GM20431 (cell line): Measurements from ENCODE around the gene FGF11.

Source experiments
- in situ Hi-C: fragments of 300-500 bp; cut with MseI, MboI; formaldehyde crosslinking; loops from one replicate; pipeline ENCODE4 v1.15.0; 2020; ENCODE audit warnings: low sequenced_read_pairs; ENCODE audit not compliant: unreplicated experiment

The FGF11 gene

DNA sequence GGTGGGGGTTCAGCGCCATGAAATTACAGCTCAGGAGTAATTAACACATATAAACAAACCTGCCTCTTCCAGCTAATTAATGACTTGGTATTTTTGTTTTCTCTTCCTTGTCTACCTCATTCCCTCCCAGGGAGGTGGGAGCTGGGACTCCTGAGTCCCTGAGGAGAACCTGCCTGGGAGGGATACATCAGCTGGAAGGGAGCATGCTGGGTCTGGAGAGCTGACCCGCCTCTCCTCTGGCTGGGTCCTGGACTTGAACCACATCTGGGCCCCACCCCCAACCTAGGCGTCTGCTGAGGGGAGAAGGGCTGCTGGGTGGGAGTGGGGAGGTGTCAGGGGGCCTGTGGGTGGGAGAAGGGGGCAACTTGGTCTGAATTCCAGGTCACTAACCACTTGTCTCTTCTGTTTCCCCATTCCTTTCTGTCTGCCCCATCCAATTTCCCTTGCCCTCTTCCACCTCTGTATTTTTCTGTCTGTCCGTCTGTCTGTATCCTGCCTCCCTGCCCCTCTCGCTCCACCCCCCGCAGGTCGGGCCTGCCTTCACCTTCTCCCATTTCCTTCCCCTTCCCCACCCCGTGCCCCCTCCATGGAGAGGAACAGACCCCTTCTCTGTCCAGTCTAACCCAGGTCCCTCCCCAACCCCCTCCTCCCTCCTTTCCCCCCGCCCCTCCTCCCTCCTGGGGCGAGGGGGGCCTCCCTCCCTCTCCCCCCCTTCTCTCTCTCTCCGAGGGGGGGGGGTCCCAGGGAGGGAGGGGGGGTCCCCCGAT is 31.6 kb upstream of the FGF11 start, which contains the start of gene NLGN2:
Gene NLGN2 (plus strand): TSS at position 361 of the 767 bp plus-strand sequence. CDS start 411 bp downstream, outside the sequence.
- in situ Hi-C loops = no loop called here

DNA sequence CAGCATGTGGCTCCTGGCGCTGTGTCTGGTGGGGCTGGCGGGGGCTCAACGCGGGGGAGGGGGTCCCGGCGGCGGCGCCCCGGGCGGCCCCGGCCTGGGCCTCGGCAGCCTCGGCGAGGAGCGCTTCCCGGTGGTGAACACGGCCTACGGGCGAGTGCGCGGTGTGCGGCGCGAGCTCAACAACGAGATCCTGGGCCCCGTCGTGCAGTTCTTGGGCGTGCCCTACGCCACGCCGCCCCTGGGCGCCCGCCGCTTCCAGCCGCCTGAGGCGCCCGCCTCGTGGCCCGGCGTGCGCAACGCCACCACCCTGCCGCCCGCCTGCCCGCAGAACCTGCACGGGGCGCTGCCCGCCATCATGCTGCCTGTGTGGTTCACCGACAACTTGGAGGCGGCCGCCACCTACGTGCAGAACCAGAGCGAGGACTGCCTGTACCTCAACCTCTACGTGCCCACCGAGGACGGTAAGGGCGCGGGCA is 31.0 kb upstream of the FGF11 start:
- in situ Hi-C loops = no loop called here

DNA sequence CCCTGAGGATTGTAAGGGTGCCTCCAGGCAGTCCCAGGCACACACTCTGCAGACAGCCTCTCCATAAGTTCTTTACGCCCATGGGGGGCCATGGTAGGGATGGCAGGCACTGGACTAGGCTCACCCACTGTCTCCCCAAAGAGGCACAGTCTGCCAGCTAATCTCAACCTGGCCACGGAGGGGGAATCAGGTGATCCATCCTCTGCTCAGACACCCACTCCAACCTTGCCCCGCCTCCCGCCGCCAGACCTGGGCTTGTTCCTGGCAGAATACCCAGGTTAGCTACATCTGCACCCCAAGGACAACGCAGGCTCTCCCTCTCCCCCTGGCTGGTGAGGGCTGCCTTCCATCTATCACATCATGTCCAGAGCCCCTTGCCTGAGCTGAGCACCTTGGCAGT is 30.4 kb upstream of the FGF11 start:
- in situ Hi-C loops = no loop called here

DNA sequence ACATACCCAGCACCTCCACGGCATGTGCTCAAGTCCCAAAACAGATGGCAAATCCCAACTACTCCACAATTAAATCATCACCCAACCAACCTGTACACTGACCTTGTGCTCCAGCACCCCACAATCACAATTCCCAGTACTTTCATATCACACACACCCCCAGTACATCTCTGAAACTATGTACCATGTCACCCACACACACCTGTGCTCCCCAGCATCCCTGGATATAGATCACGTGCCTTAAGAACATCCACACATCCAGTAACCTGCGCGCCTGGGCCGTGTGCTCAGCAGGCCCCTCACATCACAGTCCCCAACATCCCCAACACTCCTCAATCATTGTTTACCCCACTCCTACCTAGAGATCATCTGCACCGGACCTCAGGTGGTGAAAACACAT is 29.6 kb upstream of the FGF11 start:
- in situ Hi-C loops = no loop called here

DNA sequence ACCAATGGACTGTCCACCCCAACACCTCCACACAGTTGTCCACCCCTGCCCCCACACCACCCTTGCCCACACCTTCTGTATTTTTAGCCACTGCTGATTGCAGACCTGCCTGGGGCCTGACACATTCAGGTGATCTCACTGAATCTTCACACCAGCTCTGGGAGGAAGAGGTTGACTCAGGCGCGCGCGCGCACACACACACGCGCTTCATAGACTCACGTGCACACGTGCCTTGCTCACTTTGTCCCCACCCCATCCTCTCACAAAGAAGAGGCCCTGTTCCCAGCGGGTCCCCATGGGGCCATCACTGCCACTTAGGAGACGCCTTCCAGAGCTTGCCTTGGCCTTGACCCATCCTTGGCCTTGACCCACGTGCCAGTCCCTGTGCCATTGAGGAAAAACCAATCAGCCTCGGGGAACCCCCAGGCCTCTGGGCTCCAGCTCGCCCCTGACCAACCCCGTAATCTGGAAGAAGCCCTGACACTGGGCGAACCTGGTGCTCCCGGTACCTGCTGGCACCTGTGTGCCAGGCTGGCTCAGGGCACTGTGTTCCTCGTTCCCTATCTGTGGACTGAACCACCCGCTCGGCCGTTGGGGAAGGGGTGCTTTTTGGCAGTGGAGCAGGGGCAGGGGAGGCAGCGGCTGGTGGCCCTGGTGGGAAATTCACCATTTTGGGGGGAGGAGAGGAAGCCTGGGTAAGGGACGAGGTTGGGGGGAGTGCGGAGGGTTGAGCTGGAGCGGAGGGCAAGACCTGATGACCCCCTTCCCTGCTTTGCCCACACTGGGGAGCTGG is 28.5 kb upstream of the FGF11 start:
- in situ Hi-C loops = no loop called here

- in situ Hi-C loops = no loop called here
These were observed 27.9 kb upstream of the FGF11 start for GRCh38 chr17:7411427-7411750.

- in situ Hi-C loops = no loop called here
These were observed 25.8 kb upstream of the FGF11 start for GRCh38 chr17:7413346-7413985.

- in situ Hi-C loops = no loop called here
These were observed 24.5 kb upstream of the FGF11 start for GRCh38 chr17:7414837-7415236.

DNA sequence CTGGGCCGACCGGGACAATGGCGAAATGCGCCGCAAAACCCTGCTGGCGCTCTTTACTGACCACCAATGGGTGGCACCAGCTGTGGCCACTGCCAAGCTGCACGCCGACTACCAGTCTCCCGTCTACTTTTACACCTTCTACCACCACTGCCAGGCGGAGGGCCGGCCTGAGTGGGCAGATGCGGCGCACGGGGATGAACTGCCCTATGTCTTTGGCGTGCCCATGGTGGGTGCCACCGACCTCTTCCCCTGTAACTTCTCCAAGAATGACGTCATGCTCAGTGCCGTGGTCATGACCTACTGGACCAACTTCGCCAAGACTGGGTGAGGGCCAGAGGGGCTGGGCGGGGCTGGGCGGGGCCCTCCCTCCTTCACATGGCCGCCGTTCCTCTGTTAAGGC is 23.5 kb upstream of the FGF11 start:
- in situ Hi-C loops = no loop called here

- in situ Hi-C loops = no loop called here
These were observed 23.0 kb upstream of the FGF11 start for GRCh38 chr17:7416323-7416722.

- in situ Hi-C loops = no loop called here
These were observed 22.2 kb upstream of the FGF11 start for GRCh38 chr17:7417056-7417655.

DNA sequence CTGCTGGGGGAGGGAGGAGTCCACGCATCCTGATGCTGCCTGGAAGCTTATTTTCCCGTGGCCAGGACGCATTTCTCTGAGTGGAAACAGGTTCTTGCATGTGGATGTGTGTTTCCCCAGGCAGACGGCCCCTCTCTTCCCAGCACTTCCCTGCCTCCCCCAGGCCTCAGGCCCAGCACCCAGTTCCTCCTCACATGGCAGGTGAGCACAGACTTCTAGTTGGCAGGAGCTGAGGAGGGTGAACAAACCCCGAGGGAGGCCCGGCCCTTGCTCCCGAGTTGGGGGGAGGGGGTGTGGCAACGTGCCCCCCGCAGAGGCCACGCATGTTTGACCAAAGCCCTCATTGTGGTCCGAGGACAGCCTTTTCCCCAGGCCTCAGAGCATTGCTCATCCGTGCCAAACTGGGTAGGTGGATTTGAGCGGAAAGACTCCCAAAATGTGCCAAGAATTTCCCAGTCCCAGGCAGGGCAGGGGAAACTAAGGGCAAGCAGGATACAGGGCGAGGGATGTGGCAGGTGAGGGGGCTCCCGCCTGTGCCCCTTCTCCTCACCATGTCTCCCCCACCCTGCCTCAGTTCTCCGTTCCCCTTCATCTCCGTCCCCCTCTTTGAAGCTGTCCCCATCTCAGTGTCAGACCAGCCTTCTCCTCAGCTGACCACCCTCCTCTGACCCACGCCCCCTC is 20.7 kb upstream of the FGF11 start:
- in situ Hi-C loops = no loop called here

- in situ Hi-C loops = no loop called here
These were observed 19.3 kb upstream of the FGF11 start, which contains the start of gene SPEM1 for GRCh38 chr17:7419819-7420610. TSS of gene SPEM1 (plus strand) at chr17:7420324. CDS start at chr17:7420385, 61 bp downstream.

DNA sequence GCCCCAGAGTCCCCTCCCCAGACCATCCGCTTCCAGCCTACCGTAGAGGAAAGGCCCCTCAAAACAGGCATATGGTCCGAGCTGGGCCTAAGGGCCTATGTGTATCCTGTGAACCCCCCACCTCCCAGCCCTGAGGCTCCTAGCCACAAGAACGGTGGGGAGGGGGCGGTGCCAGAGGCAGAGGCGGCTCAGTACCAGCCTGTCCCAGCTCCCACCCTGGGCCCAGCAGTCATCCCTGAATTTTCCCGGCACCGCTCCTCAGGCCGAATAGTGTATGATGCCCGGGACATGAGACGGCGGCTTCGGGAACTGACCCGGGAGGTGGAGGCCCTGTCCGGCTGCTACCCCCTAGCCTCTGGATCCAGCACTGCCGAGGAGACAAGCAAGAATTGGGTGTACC is 18.1 kb upstream of the FGF11 start:
- in situ Hi-C loops = no loop called here

DNA sequence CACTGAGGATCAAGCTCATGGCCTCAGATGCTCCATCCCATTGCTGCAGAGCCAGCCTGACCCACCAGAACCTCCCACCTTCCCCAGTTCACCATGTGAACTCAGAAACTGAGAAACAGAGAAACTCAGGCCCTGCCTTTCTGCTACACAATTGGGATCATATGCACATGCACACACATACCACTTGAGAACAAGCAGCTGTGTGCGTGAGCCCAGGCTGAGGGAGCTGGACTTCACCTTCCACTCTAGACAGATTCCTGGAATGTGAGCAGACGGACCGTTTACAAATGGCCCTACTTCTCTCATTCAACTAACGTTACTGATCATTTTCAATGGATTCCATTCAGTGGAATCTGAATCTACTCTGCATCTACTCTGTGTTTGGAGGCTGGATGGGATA is 15.6 kb upstream of the FGF11 start:
- in situ Hi-C loops = no loop called here

- in situ Hi-C loops = no loop called here
These were observed 14.0 kb upstream of the FGF11 start, which contains the start of gene SPEM2 for GRCh38 chr17:7425316-7425715. TSS of gene SPEM2 (plus strand) at chr17:7425616. CDS start at chr17:7425689, 73 bp downstream.

GRCh38 chr17:7425756-7426155 is 13.6 kb upstream of the FGF11 start:
- in situ Hi-C loops = no loop called here

DNA sequence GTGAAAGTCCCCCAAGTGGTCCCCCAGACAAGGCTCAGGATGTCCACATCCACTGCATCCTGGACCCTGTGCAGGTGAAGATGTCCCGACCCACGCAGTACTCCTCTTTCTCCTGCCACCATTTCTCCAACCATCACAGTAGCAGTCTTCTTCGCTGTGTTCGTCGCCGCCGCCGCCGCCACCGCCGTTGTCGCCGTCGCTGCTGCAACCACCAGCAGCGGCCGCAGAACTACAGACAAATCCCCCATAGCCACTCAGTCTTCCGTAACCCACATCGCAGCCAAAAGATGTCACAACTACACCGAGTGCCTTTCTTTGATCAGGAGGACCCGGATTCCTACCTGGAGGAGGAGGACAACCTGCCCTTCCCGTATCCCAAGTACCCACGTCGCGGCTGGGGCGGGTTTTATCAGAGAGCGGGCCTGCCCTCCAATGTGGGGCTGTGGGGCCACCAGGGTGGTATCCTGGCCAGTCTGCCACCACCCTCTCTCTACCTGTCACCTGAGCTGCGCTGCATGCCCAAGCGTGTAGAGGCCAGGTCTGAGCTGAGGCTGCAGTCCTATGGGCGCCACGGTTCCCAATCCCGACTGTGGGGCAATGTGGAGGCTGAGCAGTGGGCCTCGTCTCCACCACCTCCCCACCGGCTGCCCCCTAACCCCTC is 13.0 kb upstream of the FGF11 start:
- in situ Hi-C loops = no loop called here
